MM.1S (cell line): ENCODE results near the gene EBLN2.

Experiments used
- DNase-seq: peaks from one replicate; pipeline ENCODE4 v3.0.0-alpha.2; 2015
- H2AFZ ChIP-seq: fragments of 300-600 bp; sonication (generic); 2 replicates; pipeline ENCODE4 v1.6.0; 2016; ENCODE audit warnings: antibody characterized with exemption, low read length
- H3F3A ChIP-seq: fragments of 300-600 bp; sonication (generic); 2 replicates; pipeline ENCODE4 v1.6.1; 2016; ENCODE audit warnings: mild to moderate bottlenecking, antibody characterized with exemption, low read length, moderate library complexity, mixed read lengths; ENCODE audit not compliant: insufficient read depth
- H3K27ac ChIP-seq: fragments of 300-600 bp; sonication (generic); 2 replicates; pipeline ENCODE4 v1.5.1; 2016; ENCODE audit warnings: mild to moderate bottlenecking, low read length
- H3K27me3 ChIP-seq: fragments of 300-600 bp; sonication (generic); replicated peaks from 2 replicates; pipeline ENCODE4 v1.6.0; 2016; ENCODE audit warnings: low read length; ENCODE audit not compliant: insufficient read depth
- H3K36me3 ChIP-seq: fragments of 300-600 bp; sonication (generic); replicated peaks from 2 replicates; pipeline ENCODE4 v1.6.1; 2016; ENCODE audit warnings: mild to moderate bottlenecking, low read length, mixed read lengths; ENCODE audit not compliant: insufficient read depth
- H3K4me1 ChIP-seq: fragments of 300-600 bp; sonication (generic); 2 replicates; pipeline ENCODE4 v1.6.1; 2016; ENCODE audit warnings: low read length, mixed read lengths
- H3K4me2 ChIP-seq: fragments of 300-600 bp; sonication (generic); 2 replicates; pipeline ENCODE4 v1.6.0; 2016; ENCODE audit warnings: low read depth, low read length
- H3K4me3 ChIP-seq: fragments of 300-600 bp; sonication (generic); 2 replicates; pipeline ENCODE4 v1.5.1; 2016; ENCODE audit warnings: low read length, mixed read lengths
- H3K79me2 ChIP-seq: fragments of 300-600 bp; sonication (generic); 2 replicates; pipeline ENCODE4 v1.6.1; 2016; ENCODE audit warnings: mixed run types, low read length, mixed read lengths
- H3K9ac ChIP-seq: fragments of 300-600 bp; sonication (generic); 2 replicates; pipeline ENCODE4 v1.6.1; 2016; ENCODE audit warnings: low read length, mixed read lengths
- H3K9me2 ChIP-seq: fragments of 300-600 bp; sonication (generic); replicated peaks from 2 replicates; pipeline ENCODE4 v1.6.1; 2016; ENCODE audit warnings: mild to moderate bottlenecking, low read length, mixed read lengths; ENCODE audit not compliant: insufficient read depth
- H3K9me3 ChIP-seq: fragments of 300-600 bp; sonication (generic); replicated peaks from 2 replicates; pipeline ENCODE4 v1.6.1; 2016; ENCODE audit warnings: mild to moderate bottlenecking, low read length, mixed read lengths; ENCODE audit not compliant: insufficient read depth
- H4K20me1 ChIP-seq: fragments of 300-600 bp; sonication (generic); 2 replicates; pipeline ENCODE4 v1.6.1; 2016; ENCODE audit warnings: mild to moderate bottlenecking, low read length, moderate library complexity, mixed read lengths; ENCODE audit not compliant: insufficient read depth
- CTCF ChIP-seq: fragments of 300-600 bp; sonication (generic); IDR thresholded peaks from 2 replicates; pipeline ENCODE4 v1.5.1; 2016; ENCODE audit warnings: antibody characterized with exemption, low read length, mixed read lengths
- EZH2 ChIP-seq: fragments of 300-600 bp; sonication (generic); optimal IDR thresholded peaks from 2 replicates; pipeline ENCODE3; 2017; ENCODE audit warnings: low read depth, mild to moderate bottlenecking, antibody characterized with exemption, low read length, mixed read lengths
- EZH2phosphoT487 ChIP-seq: fragments of 300-600 bp; sonication (generic); IDR thresholded peaks from 2 replicates; pipeline ENCODE4 v1.6.1; 2018; ENCODE audit warnings: antibody characterized with exemption, low read length

The EBLN2 gene

DNA sequence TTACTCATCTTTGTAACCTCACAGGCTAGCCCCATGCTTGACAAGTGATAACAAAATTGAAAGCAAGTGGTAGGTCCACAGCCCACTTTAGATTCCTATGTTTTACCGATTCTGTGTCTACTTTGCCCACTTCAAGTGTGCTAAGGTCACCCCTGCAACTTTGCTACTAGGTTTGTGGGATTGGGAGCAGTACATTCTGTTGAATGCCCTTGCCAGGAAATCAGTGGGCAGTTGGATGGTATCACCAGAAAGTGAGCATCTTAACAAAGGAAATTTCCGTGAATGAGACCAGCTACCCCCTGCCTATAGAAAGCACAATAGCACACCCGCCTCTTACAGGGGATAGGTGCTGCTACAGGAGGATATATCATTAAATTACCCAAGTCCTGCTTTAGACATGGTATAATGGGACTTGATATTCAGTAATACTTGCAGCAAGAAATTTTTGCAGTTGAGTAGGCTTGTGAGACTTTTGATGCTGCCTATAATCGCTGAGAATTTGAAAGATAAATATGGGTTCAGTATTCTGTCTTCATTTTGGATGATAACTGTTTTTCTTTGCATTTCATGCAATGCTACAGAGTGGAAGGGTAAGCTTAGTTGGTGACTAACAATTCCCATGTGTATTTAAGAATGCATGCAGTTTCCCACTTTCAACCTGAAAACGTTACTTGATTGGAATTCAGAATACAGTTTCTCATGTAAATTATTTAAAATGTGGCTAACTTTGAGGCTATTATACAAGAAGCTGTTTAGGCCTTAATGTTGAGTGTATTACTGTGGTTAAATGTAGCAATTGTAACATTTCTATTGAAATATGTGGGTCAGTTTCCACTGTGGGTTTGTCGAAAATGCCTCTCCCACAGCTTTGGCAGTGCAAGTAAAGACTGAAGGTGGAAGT, 9.5 kb downstream of the EBLN2 start:
- no peaks in the 10 kb centered on the region for H3K4me1 ChIP-seq
- H3K27ac ChIP-seq = no peak overlapping the region
- H3K9ac ChIP-seq = no peak overlapping the region
- no peak for TF ChIP-seq EZH2
- TF ChIP-seq CTCF = no peak
- TF ChIP-seq EZH2phosphoT487 = no peak
- no peak overlapping the region for H3K4me2 ChIP-seq
- no peaks in the 10 kb centered on the region for H4K20me1 ChIP-seq
- no peaks in the 10 kb centered on the region for H3K79me2 ChIP-seq
- H3K9me3 ChIP-seq = no peaks in the 10 kb centered on the region
- no peak overlapping the region for H2AFZ ChIP-seq
- H3K27me3 ChIP-seq = no peaks in the 10 kb centered on the region
- H3F3A ChIP-seq = no peaks in the 10 kb centered on the region; the same call in 1 of the 2 replicates
- H3K36me3 ChIP-seq = no peaks in the 10 kb centered on the region
- no peak overlapping the region for H3K4me3 ChIP-seq
- no peak for DNase-seq
- no peaks in the 10 kb centered on the region for H3K9me2 ChIP-seq

GRCh38 chr3:73071952-73072351, 10.5 kb downstream of the EBLN2 start:
- no peak for DNase-seq
- no peaks in the 10 kb centered on the region for H4K20me1 ChIP-seq

DNA sequence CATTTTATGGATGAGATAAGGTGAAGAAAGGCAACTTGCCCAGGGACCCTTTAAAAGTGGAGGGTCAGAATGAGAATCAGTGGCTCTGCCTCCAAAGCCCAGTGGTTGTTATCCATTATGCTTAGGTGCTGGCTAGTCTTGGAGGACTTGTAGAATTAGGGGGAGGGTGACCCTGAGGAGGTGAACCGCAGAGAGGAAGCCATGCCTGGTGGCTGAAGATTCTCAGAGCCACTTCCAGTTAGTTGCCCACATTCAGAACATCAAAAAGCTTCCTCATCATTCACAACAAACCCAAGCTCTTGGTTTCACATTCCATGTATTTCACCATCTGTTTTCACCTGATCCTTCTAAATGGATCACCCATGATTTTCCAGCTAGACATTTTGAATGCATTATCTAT, 11.2 kb downstream of the EBLN2 start:
- Histone ChIP-seq H3F3A (no peaks in the 10 kb centered on the region; the same call in 1 of the 2 replicates), H3K4me1 (no peaks in the 10 kb centered on the region), H3K36me3 (no peaks in the 10 kb centered on the region), H3K27me3 (no peaks in the 10 kb centered on the region), H3K9me2 (no peaks in the 10 kb centered on the region), H3K9me3 (no peaks in the 10 kb centered on the region), H4K20me1 (no peaks in the 10 kb centered on the region), H3K27ac (no peak overlapping the region), H3K79me2 (no peaks in the 10 kb centered on the region), H3K9ac (no peak overlapping the region), H2AFZ (no peak overlapping the region), H3K4me3 (no peak overlapping the region), H3K4me2 (no peak overlapping the region)
- DNase-seq = no peak
- TF ChIP-seq EZH2phosphoT487 = no peak
- no peak for TF ChIP-seq EZH2
- no peak for TF ChIP-seq CTCF

More at GRCh38 chr3:73071952-73072351, 10.5 kb downstream of the EBLN2 start:
- H3K9ac ChIP-seq = no peak overlapping the region
- no peaks in the 10 kb centered on the region for H3K27me3 ChIP-seq
- H3K4me1 ChIP-seq = no peaks in the 10 kb centered on the region
- H3F3A ChIP-seq = no peaks in the 10 kb centered on the region; the same call in 1 of the 2 replicates
- no peaks in the 10 kb centered on the region for H3K9me2 ChIP-seq
- no peaks in the 10 kb centered on the region for H3K36me3 ChIP-seq
- no peaks in the 10 kb centered on the region for H3K9me3 ChIP-seq
- H3K4me3 ChIP-seq = no peak overlapping the region
- TF ChIP-seq CTCF (no peak), EZH2 (no peak), EZH2phosphoT487 (no peak)
- no peak overlapping the region for H3K4me2 ChIP-seq
- no peak overlapping the region for H3K27ac ChIP-seq
- no peaks in the 10 kb centered on the region for H3K79me2 ChIP-seq
- H2AFZ ChIP-seq = no peak overlapping the region
